Stimulated activated naive CD8-positive, alpha-beta T cell treated with anti-CD3 and anti-CD28 coated beads, Interleukin-15, Interleukin-2, amounts not matched to agents 100 U/mL and 50 U/mL, for 24 hours (primary cell): Measurements from ENCODE around the gene TRIM9.

ENCODE experiments used
- ATAC-seq: fragments of 150-1000 bp; cut with Tn5 transposase; one replicate; pipeline ENCODE4 v1.10.0; 2021
- DNase-seq: peaks from one replicate; pipeline ENCODE4 v3.0.0; 2021

The TRIM9 gene

DNA sequence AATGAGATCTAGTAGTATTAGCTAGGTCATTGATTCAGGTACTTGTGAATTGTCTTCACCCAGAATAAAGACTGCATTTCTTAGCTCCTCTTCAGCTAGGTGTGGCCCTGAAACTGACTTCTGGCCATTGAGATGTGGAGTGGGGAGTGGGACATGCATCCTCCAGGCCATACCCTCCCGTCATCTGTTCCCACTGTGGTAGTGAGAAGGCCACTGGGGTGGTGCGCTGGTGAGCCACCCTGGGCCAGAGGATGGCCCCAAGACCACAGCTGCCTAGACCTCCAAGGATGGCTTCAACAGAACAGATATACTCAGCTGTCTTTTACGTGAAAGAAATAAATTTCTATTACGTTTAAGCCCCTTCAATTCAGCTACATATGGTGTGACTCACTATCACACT is 36.5 kb downstream of the TRIM9 start:
- ATAC-seq (no peak), DNase-seq (no peak)

DNA sequence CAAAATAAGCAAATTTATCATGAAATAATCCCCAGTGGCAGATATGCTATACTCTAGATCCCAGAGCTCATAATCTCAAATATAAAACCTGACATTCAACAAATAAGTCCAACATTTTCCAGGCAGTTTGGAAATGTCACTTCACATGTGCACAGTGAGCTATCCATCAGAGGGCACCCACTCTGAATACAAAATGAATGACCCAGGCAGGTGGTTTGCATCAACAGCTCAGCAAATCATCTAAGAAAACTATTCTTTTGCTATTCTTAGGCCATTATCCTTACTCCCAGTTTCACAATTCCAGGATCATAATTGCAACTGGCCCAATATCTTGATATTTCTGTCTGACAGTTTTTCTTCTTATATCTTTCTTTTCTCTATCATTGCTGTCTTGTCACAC is 38.5 kb downstream of the TRIM9 start:
- ATAC-seq: no peak
- DNase-seq: no peak

DNA sequence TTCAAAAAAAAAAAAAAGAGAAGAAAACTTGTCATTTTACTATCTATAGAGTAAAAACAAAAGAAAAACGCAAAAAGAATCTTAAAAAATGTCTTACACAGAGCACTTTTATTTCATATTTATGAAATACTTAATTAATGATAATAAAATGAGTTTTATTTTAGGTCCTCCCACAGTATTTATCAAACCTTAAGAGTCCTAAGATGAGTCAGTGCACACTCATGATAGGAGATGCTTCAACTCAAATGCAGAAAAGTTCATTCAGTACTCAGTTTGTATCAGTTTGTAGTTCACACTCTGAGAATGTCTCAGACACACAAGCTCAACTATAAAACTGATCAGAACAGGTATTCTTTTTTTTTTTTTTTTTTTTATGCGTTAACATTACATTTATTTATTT is 41.7 kb downstream of the TRIM9 start:
- DNase-seq (no peak), ATAC-seq (no peak)

DNA sequence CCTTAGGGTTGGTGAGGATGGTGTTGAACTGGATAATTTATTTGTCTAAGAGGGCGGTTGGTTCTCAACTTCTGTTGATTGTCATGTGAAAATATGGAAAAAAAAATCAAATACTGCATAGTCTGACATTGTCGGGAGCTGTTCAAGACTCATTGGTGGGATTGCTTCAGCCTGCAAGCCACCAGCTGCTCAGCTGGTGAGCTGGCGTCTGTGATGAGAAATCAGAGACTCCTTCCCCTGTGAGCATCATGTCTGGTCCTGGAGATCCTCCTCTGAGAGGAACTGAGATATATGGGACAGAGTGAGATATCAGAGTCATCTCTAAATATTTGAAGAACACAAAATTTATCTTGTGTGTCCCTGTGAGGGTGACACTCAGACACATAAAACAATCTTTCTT is 49.9 kb downstream of the TRIM9 start:
- DNase-seq: no peak
- no peak for ATAC-seq

DNA sequence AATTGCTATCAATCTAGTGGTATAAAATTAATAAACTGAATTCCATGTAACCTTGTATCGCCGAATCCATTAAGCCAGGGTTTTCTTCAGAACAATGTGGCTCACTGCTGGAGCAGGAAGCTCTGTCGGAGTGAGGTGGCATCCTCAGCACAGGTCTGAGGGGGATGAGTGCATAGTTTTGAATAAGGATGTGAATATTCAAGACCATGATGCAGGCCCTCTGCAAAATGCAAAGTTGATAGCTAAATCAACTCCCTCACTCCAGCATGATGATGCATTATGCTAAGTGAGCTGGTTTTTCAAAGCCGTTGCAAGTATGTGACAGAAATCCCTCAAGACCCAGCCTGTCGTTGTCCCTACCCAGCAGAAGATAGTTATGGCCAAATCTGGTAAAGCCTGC is 53.0 kb downstream of the TRIM9 start:
- ATAC-seq (no peak), DNase-seq (no peak)

DNA sequence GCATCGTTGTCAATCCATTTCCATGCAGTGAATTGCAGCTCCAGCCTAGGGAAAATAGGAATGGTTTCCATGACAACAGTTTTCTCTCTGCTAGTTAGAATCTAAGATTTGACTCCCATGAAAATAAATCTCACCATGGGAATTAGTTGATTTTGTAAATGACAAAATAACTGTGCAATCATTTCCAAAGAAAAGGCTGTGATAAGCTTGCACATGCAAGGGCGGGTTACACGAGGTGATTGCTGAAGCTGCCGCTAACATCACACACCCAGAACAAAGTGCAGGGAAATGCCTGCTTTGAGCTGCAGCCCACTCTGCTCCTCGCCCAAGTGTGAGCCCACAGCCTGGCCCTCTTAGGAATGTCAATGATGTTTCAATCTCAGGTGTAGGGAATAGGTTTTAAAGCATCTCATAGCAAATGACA is 53.8 kb downstream of the TRIM9 start:
- no peak for DNase-seq
- no peak for ATAC-seq

DNA sequence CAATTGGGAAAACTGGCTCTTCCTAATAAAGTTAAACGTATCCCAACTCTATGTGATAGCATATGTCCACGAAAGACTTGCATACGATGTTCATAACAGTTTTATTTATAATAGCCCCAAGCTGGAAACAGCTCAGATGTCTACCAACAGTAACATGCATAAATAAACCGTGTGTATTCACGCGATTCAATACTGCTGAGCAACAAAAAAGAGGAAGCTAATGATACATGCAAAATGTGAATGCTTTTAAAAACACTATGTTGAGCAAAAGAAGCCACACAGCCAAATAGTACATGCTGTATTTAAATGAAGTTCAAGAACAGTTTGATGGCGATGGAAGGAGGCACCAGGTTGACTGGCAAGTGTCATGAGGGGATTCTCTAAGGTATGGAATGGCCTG is 55.7 kb downstream of the TRIM9 start:
- no peak for DNase-seq
- ATAC-seq: no peak

DNA sequence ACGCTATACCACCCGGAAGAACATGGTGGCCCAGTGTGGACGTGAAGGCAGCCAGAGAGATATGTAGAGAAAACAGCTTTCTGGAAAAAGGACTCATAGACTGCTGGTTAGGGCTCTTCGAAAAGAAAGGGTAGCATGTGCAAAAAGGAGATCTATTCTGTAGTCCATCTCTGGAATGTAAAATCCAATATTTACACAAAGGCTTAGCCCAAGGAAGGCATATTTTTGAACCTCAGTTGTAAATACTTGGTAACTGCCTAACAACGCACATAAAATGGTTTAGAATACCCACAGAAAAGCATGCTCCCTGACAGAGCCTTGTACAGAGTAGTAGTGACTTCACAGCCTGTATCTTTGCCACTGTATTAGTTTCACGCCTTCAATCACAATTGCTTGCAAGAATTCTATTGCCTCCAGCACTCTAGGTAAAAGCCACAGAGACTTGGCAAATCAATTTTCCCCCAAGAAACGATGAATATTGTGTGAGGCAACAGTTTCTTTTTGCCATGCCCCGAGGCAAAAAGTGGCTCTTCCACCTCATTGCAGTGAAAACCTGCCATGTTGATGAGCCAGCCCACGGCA is 59.2 kb downstream of the TRIM9 start:
- no peak for DNase-seq
- ATAC-seq: no peak

DNA sequence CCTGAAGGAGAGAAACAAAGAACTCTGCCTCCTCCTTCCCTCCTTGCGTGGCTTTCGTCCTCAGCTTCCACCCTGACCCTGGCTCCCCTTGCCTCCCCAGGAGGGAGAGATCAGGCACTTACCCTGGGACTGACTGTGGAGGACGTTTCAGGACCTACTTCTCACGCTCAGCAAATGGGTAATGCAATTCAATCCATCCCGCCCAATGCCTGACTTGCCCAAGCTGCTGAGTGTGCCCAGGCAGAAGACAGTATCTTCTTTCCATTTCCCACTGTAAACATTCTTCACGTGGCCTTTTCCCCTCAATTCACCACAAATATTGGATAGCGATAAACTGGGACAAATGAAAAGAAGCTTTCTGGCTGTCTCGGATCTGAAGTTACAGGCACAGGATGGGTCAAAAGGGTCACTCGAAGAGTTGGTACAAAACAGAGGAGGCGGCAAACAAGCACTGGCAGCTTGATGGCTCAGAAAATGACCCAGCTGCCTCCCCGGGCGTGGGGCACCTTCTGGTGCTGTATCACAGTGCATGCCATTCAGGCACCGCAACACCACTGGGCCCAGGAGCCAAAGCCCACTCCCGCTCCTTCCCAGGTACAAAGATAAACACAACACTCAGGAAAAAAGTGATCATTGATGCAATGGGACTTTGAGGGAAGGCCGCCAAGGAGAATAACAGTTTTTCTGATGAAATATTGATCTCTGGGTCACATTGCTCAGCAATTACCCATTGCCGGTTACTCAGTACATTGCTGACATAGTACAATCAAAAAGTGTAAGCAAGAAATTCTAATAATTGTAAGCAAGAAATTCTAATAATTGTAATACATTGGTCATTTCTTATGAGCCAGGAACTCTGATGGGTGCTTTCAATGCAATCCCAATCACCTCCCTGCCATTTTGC is 65.8 kb downstream of the TRIM9 start:
- ATAC-seq (no peak), DNase-seq (no peak)

DNA sequence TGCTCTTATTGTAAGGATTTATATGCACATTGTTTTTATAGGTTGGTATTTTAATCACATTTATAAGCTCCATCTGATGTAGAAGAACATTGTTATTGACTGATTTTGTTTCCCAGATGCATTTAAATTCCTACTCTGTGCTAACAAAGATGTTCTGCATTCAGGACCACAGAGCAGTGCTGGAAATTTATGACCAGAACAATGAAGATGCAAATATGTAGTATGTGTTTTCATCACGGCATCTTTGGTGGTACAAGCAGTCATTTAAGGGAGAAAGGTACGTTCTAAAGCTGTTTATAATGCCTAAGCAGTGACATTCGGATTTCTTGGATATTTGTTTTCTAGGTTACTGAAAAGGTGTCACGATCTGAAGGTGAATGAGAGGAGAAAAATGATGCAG is 66.5 kb downstream of the TRIM9 start:
- DNase-seq: no peak
- ATAC-seq: no peak

DNA sequence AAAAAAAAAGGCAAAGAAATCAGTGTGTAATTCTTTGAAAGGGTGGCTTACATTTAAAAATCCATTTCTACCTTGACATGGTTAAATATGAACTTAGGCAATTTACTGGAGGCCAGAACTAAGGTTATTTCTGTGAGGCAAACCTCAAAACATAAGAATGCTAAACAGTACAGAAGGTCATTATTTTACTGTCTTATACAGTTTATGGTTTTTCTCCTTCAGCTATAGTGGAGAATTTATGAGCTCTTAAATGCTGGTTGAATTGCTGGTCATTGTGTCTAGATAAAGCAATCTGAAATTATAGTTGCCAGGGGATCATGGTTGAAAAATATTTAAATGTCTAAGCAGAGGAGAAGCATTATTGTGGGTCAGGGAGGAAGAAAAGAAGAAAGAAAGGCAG is 70.5 kb downstream of the TRIM9 start:
- DNase-seq (no peak), ATAC-seq (no peak)

DNA sequence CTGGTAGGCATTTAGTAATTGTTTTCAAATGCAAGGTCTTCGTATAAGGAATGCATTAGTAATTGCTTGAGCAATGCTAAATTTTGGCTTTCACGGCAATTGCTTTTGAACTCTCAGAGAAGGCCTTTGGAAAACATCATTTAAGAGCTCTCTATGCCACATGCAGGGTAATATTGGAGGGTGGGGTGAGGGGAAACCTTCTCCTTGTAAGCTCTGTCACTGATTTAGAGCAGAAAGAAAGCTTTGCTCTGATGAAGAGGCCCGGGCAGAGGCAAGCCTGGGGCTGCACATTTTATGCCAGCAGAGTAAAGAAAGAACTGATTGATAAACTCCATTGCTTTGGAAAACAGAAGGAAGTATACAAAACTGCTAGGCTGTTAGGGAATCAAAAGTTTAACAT is 70.9 kb downstream of the TRIM9 start:
- ATAC-seq (no peak), DNase-seq (no peak)

DNA sequence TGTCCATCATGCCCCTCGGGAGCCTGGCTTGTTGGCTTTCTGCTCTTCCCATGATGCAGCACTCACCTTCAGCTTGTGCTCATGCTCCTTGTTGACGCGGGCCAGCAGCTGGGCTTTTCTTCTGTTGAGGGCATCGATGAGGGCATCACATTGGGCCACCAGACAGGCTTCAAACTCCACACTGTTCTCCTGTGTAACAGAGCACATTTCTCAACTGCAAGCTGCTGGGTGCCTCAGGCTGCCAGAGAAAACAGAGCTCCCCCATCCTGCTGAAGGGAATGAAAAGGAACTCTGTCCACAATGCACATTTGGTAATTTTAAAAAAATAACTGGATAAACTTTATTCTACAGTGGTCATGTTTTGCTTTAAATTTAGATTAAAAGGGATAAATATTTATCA is 72.1 kb downstream of the TRIM9 start:
- ATAC-seq: no peak
- no peak for DNase-seq

DNA sequence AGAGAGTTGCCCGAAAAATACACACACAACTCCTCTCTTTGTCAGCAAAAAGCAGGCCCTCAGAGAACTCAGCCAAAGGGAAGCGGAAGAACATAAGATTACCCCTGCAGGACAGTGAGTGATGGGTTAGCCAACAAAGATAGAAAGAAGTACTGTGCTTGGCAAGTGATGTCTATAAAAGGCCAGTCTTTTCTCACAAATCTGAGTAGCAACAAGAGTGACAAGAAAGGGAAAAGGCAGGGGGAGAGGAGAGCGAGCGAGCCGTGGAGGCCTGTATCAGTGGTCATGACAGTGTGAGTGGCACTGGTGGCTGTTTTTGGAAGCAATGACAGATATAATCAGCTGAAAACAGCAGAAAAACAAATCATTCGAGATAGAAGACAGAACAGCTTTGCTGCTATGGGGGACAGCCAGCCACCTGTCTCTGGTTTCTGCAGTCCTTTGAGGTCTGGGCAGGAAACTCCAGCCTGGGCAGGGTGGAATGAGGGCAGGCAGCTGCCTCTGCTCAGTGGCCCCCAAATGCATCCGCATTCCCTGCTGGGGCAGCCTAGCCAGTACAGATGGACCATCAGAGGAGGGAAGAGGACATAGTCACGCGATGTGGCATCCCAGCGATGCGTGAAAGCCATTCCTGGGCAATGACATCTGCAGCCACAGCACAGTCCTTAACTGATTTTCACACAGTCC is 74.7 kb downstream of the TRIM9 start:
- ATAC-seq: no peak
- no peak for DNase-seq

DNA sequence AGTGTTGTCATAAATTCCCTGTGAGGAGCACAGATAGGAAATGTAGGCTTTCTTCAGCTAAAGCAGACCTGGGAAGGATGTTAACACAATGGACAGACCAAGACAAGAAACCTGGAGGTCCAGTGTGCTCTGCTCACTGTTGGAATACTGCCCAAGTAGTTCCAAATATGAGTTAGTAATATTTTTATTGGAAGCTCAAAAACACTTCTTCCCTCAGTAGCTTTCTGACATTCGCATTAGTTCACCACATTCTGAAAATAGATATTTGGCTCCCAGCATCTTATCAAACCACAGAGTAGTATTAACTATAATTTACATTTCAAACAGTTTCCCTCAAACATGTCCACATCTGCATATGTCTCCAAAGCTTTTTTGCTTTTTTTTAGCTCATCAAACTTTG is 75.8 kb downstream of the TRIM9 start:
- DNase-seq: no peak
- ATAC-seq: no peak

DNA sequence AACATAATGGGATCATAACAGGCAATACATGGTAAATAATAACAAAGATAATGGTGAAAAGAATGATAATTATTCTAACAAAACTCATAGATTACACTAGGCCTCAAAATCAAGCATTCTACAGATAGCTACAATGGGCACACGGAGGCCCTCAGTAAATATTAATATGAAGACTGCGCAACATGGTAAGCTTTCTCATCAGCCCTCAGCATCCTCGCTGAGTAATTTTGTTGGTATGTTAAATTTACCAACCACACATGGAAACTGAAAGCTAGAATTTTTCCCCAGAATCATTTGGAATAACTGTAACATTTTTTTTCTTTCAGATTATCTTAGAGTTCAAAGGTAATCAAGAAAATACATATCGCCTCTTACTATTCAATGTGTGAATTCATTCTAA is 76.4 kb downstream of the TRIM9 start:
- DNase-seq (no peak), ATAC-seq (no peak)

DNA sequence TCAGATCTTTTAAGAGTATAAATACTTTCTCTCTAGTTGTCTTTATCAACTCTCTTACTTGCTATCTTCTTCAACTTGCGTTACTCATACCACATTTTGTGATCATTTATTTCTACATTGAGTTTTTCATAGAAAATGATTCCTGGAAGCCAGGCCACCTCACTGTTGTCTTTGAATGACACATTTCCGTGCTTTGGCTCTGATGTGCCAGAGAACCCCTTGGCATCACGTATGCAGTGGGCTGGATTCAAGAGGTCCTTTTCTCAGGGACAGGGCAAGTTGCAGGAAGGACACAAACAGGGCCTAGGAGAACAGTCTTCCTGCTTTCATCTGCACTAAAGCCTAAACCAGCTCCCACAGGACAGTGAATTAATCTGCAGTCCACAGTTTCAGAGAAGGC is 80.3 kb downstream of the TRIM9 start:
- DNase-seq (no peak), ATAC-seq (no peak)

DNA sequence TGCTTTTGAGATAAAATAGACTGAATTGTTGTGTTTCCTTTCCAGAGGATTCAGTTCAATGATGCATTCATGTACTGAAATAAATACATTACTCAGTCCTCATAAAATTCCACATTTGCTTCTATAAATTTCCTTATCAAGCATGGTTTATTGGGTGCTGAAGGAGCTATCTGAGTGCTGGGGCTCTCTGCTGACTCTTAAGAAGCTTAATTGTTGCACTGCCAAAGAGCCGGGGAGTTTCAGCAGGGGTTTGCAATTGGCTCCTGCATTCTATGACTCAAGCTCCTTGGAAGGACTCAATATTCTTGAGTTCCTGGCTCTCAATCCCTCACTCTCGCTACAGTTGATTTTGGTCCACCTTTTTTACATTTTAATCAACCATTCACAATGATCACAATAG is 80.8 kb downstream of the TRIM9 start:
- ATAC-seq: no peak
- DNase-seq: no peak

DNA sequence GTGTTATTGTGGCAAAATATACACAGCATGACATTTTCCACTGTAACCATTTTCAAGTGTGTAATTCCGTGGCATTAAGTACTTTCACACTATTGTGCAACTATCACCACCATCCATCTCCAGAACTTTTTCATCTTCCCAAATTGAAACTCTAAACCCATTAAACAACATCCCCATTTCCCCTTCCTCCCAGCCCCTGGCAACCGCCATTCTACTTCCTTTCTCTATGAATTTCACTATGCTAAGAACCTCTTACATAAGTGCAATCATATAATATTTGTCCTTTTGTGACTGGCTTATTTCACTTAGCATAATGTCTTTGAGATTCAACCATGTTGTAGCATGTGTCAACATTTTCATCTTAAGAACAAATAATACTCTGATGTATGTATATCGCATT is 82.8 kb downstream of the TRIM9 start:
- ATAC-seq (no peak), DNase-seq (no peak)

DNA sequence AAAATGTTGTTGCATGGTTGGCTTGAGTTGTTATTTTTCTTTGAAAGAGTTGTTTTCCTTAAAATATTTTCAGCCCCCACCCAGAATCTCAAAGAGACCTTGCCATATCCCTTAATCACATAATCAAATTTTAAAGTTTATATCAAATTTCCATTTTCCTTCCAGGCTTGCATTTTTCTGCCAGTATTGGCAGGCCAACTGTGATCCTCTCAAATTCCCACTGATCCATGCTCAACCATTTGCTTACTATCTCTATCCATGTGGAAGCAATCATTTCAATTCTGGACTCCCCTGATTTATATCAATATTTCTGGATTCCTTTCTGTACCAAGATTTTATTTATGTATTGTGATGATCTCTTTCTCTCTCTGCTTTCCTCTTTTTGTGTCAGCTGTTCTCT is 86.5 kb downstream of the TRIM9 start:
- no peak for DNase-seq
- no peak for ATAC-seq

DNA sequence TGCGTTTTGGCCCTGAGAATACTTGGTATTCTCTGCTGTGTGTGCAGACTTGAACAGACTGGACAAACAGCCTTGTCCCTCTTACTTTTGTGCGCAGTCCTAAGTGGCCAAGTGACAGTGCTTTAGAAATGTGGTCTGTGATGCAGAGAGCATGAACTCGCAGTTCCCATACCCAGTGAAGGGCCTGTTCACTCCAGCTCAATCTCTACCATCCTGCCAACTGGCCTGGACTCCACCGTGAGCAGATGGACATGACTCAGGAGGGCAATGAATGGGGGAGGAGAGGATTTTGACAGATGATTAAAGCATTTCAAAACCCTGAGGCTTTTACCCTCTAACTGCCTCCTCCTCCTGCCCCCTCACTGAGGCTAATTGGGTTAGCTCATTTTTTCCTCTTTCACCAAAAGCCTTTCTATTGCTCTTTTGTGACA is 88.1 kb downstream of the TRIM9 start:
- DNase-seq (peak; percentile 8), ATAC-seq (peak; percentile 88)

DNA sequence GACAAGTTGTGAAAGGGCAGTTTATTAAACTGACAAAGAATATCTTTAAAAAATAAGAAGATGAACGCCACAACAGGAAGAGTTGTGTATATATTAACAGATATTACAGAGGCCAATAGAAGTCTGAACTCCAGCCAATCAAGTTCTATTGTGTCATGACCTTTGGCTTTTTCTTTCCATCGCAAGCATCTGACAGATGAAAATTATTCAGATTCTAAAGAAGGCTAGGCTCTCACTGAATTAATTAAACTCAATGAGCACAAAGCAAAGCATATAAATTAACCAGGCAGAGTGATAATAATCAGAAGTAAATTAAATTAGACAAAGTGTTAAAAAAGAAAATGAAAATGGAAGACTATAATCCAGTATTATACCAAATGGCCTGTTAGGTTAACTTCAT is 88.6 kb downstream of the TRIM9 start:
- DNase-seq: no peak
- no peak for ATAC-seq

DNA sequence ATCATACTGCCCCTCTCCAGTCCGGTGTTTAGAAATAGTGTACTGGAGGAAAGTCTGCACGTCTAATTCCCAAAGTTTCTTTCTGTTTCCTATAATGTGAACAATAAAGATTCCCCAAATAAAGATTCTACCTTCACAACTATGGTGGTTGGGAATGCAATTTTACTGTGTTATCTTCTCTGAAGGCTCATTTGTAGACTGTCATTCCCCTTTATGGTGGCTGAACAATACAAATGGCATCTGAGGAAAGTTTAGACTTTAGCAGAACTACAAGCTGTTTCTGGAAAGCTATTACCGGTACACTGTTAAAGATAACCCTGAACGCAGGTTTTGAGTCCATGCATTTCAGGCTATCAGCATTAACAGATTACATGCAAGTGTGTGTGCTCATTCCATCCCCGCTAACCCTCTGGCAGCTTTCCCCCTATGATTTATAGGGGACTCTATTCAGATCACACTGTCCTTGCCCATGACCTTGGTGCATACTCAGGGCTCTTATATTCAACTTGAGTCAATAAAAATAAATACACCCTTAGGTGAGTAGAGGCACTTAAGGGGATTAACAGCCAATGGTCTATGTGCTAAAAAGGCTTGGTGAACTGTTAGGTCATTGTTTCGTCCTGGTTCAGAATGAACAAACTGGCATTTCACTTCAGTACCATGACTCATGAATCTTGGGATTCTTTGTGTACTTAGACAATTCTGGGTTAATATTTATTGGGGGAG is 89.9 kb downstream of the TRIM9 start:
- no peak for ATAC-seq
- DNase-seq: no peak
